Measurements from ENCODE around the gene RNU6-7. TPM values are rescaled to one million over a fixed set of nuclear protein-coding genes. Genes with fewer than 3 reads are reported as not detected.

The RNU6-7 gene
- total RNA-seq: not detected

- ChIA-PET POLR2A (no interaction called here), CTCF (no interaction called here)
Measured at GRCh38 chr14:32201816-32202490, at the start of gene RNU6-7. Gene RNU6-7, plus strand, starts transcription at chr14:32202045.

GRCh38 chr14:32166029-32166428 is 35.8 kb upstream of the RNU6-7 start:
- CTCF ChIA-PET: no interaction called here
- POLR2A ChIA-PET: no interaction called here

DNA sequence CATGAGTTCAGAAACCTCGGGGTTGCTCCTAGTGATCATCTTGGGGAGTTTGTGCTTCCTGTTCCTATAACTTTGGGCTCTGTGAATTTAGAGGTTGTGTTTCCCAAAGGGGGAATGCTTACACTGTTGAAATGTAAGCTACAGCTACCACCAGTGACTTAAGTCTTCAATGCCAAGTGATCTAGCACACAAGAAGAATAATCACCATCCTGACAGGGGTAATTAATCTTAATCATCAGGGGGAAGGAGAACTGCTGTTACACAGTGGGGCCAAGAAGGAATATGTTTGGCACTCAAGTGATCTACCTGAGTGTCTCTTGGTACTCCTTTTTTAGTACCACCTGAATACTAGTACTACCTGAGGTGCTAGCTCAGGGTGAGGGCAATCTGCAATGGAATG is 34.9 kb upstream of the RNU6-7 start:
- CTCF ChIA-PET: no interaction called here
- POLR2A ChIA-PET: interaction anchor here (0.6 kb wide), 1 partner anchor 1590 kb away, joined by 3 read pairs; no protein-coding TSS in a partner anchor

- POLR2A ChIA-PET: no interaction called here
- CTCF ChIA-PET: no interaction called here
Measured at GRCh38 chr14:32167907-32168306, 33.9 kb upstream of the RNU6-7 start.

DNA sequence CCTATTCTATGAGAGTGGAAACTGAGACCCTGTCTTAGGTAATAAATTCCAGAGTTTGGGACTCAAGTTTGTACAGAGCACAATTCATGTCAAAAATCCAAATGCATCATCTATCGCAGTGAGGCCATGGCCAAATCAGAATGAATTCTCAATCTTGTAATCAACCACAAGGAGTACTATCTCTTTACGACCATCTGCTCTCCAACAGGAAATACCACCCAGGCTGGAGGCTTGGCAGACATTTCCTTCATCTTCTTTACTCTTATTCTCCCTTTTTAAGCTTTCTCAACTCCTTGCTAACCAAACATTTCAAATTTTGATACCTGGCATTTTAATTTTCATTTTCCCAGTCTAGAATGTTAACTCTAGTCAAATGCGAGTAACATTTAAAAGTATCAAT is 32.7 kb upstream of the RNU6-7 start:
- ChIA-PET CTCF (no interaction called here), POLR2A (no interaction called here)

- POLR2A ChIA-PET: no interaction called here
- CTCF ChIA-PET: no interaction called here
Measured at GRCh38 chr14:32171469-32171868, 30.4 kb upstream of the RNU6-7 start.

- ChIA-PET CTCF (no interaction called here), POLR2A (no interaction called here)
Measured at GRCh38 chr14:32183151-32184058, 18.4 kb upstream of the RNU6-7 start.

- CTCF ChIA-PET: interaction anchor here (0.6 kb wide), 1 partner anchor 13 kb away, joined by 4 read pairs; no protein-coding TSS in a partner anchor
- POLR2A ChIA-PET: no interaction called here
Measured at GRCh38 chr14:32185097-32185496, 16.7 kb upstream of the RNU6-7 start.

- ChIA-PET CTCF (no interaction called here), POLR2A (no interaction called here)
Measured at GRCh38 chr14:32186248-32186647, 15.6 kb upstream of the RNU6-7 start.

GRCh38 chr14:32189811-32190210 is 12.0 kb upstream of the RNU6-7 start:
- ChIA-PET POLR2A (no interaction called here), CTCF (no interaction called here)

GRCh38 chr14:32190673-32191072 is 11.2 kb upstream of the RNU6-7 start:
- ChIA-PET CTCF (no interaction called here), POLR2A (no interaction called here)

DNA sequence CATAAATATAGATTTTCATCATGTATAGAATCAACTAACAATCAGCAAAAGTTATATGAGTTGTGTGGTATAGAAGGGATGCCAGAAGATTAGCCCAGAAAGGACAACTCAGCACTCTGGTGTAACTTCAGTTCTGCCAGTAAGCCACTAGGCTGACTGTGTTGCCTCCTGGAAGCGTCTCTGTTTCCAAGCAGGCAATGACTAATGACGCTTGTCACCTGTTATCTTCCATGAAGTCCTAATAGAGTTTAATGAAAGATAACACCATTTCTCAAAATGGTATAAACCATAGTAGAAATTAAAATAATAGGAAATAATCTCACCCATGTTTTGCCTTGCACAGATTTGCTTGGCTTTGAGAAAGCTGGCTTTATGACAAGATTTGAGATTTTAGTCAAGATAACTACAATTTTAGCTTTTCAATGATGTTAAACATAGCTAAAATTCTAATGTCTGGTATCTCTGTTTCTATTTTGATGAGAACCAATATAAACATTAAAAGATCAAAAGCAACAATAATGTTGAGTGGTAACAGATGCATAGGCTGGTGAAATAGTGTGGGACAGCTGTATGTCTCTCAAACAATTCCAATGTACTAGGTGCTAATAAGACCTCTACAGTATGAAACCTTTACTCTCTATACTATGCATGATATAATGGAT is 9.0 kb upstream of the RNU6-7 start:
- POLR2A ChIA-PET: no interaction called here
- CTCF ChIA-PET: no interaction called here

- CTCF ChIA-PET: no interaction called here
- POLR2A ChIA-PET: no interaction called here
Measured at GRCh38 chr14:32193532-32193931, 8.3 kb upstream of the RNU6-7 start.

DNA sequence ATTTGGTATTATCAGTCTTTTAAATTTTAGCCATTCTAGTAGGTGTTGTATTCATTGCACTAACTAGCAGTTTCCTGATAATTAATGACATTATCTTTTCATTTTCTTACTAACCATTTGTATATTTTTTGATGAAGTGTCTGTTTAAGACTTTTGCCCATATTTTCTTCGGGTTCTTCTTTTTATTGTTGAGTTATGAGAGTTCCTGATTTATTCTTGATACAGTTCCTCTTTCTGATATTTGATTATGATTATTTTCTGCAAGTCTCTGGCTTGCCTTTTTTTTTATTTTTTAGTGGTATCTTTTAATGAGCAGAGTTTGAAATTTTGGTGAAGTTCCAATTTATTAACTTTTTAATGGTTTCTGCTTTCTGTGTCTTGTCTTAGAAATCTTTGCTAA is 6.2 kb upstream of the RNU6-7 start:
- ChIA-PET CTCF (no interaction called here), POLR2A (no interaction called here)

DNA sequence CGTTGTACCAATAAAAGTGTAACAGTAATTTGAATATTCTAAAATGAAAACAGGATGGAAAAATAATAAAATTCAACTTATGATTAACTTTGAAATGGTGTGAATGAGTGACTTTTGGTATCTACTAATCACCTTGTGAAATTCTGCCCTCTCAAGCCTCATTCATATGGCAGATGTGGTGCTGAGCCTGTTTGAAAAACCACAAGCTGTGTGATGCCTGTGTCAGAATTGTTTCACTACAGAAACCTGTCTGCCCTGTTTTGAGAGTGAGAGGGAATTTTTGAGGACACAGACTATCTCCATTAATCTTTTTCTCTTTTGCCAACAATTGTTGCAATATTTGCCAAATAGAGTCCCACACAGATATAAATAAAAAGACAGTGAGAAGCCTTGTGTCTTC is 3.9 kb upstream of the RNU6-7 start:
- ChIA-PET POLR2A (interaction anchor here (2.2 kb wide), 1 partner anchor 120 kb away, joined by 7 read pairs; no protein-coding TSS in a partner anchor), CTCF (no interaction called here)

DNA sequence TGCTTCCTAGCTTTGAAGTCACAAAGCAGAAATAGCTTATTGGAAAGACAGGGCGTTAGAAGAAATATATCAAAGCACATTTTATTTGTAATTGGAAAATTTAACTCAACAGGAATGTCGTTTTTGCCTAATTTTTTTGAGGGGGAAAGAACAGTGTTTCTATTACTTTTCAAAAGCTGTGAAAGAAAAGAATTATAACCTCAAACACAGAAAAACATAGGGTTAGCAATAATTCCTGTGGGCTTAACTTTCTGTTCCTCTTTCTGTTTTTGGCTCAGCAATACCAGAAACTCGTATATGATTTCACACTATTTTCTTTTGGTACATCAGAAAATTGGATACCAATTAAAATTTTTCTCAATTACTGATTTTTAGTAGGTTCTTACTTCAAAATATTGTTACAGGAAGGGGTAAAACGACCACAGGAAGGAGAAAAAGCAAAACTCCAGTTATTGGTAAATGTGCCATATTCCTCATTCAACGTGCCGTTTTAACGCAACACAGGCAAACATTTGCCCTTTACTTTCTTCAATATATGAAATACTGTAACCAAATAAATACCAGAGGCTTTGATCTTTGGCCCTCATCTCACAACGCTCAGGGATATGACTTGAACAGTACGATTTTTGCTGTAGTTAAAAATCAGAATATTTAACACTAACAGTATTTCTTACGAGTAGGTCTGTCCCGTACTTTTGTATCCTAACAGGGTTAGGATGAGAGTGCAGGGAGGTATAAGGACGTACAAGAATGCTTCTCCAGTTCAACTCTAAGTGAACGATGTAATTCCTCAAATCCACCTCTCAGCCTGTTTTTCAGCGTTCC is 1.3 kb upstream of the RNU6-7 start:
- CTCF ChIA-PET: interaction anchor here (1.7 kb wide), 1 partner anchor 127 kb away, joined by 4 read pairs; no protein-coding TSS in a partner anchor
- POLR2A ChIA-PET: no interaction called here

GRCh38 chr14:32201193-32201815 is 541 bp upstream of the RNU6-7 start:
- ChIA-PET POLR2A (no interaction called here), CTCF (no interaction called here)

GRCh38 chr14:32202491-32202997 is 699 bp downstream of the RNU6-7 start:
- ChIA-PET CTCF (no interaction called here), POLR2A (no interaction called here)

Data from activated CD8-positive, alpha-beta memory T cell treated with anti-CD3 and anti-CD28 coated beads for 36 hours (primary cell).